Upper lobe of left lung (tissue), 4 donors: Measurements from ENCODE around the gene ZFR.

Source experiments
- POLR2AphosphoS5 ChIP-seq, 2 donors: sonication (generic); formaldehyde crosslinking; IDR thresholded peaks; one replicate each; pipeline ENCODE4 v1.5.1; 2017; ENCODE audit warnings: antibody characterized with exemption in 2 of 2
- TF ChIP-seq, protein P1 (sequence below), 6 experiments: fragments of 450-650 bp in 4 of 6; fragments of 200-600 bp in 2 of 6; sonication (generic) in 2 of 6; IDR thresholded peaks; one replicate each; pipeline ENCODE4 v1.5.1; 2016 to 2019; ENCODE audit warnings: antibody characterized with exemption in 6 of 6

DNA sequence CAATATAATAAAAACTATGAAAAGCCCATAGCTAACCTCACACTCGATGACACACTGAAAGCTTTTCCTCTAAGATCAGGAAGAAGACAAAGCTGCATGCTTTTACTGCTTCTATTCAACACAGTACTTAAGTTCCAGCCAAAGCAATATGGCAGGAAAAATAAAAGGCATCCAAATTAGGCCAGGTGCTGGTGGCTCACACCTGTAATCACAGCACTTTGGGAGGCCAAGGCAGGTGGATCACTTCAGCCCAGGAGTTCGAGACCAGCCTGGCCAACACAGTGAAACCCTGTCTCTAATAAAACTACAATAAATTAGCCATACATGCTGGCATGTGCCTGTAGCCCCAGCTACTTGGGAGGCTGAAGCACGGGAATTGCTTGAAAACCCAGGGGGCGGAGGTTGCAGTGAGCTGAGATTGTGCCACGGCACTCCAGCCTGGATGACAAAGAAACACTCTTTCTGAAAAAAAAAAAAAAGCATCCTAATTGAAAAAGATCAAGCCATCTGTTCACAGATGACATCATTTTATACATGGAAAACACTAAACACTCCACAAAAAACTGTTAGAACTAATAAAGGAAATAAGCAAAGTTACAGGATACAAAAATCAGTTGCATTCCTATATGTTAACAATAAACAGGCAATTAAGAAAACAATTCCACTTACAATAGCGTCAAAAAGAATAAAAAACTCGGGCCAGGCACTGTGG, 17.9 kb downstream of the ZFR start:
- TF ChIP-seq, protein P1, sequence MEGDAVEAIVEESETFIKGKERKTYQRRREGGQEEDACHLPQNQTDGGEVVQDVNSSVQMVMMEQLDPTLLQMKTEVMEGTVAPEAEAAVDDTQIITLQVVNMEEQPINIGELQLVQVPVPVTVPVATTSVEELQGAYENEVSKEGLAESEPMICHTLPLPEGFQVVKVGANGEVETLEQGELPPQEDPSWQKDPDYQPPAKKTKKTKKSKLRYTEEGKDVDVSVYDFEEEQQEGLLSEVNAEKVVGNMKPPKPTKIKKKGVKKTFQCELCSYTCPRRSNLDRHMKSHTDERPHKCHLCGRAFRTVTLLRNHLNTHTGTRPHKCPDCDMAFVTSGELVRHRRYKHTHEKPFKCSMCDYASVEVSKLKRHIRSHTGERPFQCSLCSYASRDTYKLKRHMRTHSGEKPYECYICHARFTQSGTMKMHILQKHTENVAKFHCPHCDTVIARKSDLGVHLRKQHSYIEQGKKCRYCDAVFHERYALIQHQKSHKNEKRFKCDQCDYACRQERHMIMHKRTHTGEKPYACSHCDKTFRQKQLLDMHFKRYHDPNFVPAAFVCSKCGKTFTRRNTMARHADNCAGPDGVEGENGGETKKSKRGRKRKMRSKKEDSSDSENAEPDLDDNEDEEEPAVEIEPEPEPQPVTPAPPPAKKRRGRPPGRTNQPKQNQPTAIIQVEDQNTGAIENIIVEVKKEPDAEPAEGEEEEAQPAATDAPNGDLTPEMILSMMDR (IDR thresholded peaks at IDR 0.05) = no peak
- no peak for TF ChIP-seq POLR2AphosphoS5 (IDR thresholded peaks at IDR 0.05)
